ENCODE data around the gene IL1R2. TPM values are rescaled to one million over a fixed set of nuclear protein-coding genes. Genes with fewer than 3 reads are reported as not detected.

Gene IL1R2
- total and polyA plus RNA-seq, 2 of the 13 experiments (the other 11 are each of a cell fraction or from before 2014, with no cell fraction given), result 3.6 to 7.3 TPM

DNA sequence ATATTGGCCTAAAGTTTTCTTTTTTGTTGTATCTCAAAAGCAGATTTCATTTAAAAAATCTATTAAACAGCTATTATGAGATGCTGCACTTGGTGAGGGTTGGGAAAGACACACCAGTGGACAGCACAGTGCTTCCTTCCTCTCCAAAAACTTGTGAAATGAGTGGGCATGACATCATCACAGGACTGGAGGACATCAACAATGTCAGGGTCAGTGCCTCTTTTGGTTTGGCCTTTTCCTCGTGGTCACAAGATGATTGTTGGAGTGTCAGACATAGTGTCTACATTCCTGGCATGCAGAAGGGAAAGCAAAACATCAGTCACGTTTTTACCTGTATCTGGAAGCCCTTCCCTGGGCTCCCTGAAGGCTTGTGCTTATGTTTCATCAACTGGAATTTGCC lies 49.6 kb downstream of the IL1R2 start (continued):
- TF ChIP-seq, protein P1, sequence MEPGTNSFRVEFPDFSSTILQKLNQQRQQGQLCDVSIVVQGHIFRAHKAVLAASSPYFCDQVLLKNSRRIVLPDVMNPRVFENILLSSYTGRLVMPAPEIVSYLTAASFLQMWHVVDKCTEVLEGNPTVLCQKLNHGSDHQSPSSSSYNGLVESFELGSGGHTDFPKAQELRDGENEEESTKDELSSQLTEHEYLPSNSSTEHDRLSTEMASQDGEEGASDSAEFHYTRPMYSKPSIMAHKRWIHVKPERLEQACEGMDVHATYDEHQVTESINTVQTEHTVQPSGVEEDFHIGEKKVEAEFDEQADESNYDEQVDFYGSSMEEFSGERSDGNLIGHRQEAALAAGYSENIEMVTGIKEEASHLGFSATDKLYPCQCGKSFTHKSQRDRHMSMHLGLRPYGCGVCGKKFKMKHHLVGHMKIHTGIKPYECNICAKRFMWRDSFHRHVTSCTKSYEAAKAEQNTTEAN (CRISPR knock-in tag; conservative IDR thresholded peaks at IDR 0.05), result no peak
- TF ChIP-seq LCORL (IDR thresholded peaks at IDR 0.05) (no peak), LCORL (CRISPR knock-in tag; IDR thresholded peaks at IDR 0.05) (0 out of 2 replicates have a peak, but pooled peaks have one; percentile 29), GATAD2A (CRISPR knock-in tag; IDR thresholded peaks at IDR 0.05) (peak; percentile 51; the same call in 1 of the 2 replicates)
- TF ChIP-seq, protein P2, sequence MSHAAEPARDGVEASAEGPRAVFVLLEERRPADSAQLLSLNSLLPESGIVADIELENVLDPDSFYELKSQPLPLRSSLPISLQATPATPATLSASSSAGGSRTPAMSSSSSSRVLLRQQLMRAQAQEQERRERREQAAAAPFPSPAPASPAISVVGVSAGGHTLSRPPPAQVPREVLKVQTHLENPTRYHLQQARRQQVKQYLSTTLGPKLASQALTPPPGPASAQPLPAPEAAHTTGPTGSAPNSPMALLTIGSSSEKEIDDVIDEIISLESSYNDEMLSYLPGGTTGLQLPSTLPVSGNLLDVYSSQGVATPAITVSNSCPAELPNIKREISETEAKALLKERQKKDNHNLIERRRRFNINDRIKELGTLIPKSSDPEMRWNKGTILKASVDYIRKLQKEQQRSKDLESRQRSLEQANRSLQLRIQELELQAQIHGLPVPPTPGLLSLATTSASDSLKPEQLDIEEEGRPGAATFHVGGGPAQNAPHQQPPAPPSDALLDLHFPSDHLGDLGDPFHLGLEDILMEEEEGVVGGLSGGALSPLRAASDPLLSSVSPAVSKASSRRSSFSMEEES (CRISPR knock-in tag; IDR thresholded peaks at IDR 0.05), result 0 out of 2 replicates have a peak, but pooled peaks have one; percentile 45

DNA sequence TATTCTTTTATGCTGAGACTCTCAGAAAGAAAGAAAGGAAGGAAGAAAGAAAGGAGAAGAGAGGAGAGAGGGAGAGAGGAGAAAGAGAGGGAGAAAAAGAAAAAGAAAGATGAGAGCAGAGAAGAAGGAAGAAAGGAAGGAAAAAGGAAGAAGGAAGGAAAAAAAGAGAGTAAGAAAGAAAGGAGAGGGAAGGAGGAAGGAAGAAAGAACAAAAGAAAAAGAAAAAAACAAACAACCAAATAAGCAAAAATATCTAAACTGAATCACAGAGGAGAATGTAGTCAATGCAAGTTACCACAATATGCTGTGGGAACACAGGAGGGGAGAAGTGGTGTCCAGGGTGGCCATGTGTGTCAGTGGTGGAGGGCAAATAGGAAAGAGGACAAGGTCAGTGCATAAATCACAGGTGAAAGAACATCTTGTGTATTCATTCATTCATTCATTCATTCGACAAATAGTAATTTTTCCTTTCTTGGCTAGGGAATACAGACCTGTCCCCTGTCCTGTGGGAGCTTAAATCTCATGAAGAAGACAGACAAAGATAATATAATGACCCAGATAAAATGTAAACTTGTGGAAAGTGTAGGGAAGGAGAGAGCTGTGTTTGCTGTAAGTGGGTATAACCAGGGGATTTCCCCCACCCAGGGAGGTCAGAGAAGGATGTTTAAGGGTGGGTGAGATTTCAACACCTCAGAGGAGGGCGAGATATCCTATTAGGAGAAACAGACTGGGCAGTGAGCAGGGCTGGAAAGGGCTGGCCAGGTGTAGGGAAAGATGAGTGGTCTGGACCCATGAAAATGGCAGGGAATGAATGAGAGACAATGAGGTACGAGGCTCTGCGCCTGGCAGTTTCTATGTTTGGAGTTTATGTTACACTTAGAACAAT lies 50.7 kb downstream of the IL1R2 start:
- H3K9me3 ChIP-seq (ENCODE audit: low read length), result no peaks in the 10 kb centered on the region
- no peaks in the 10 kb centered on the region for H4K20me1 ChIP-seq (ENCODE audit: insufficient read depth, low read length)
- no peak overlapping the region for H3K9ac ChIP-seq (ENCODE audit: insufficient read depth, low read depth, low read length)
- H3K27ac ChIP-seq (ENCODE audit: extremely low read length, insufficient read depth, low read length), result no peak overlapping the region
- 95% methylated on average over 4 of the region's 4 CpGs for WGBS (ENCODE audit: low lambda C conversion rate)
- no peak overlapping the region for H3K4me2 ChIP-seq (ENCODE audit: low read depth, low read length)
- intact Hi-C loops (cut with micrococcal nuclease; ENCODE audit: unreplicated experiment), result no loop called here
- ChIA-PET CTCF (ENCODE audit: low intra/inter-chr PET ratio, low total read pairs) (no interaction called here), POLR2A (no interaction called here)
- peaks cover 77% of the 10 kb centered on the region for H3K4me1 ChIP-seq (ENCODE audit: insufficient read depth, low read length)
- TF ChIP-seq ZNF34 (CRISPR knock-in tag; IDR thresholded peaks at IDR 0.05; ENCODE audit: borderline replicate concordance), result no peak
- no peak for TF ChIP-seq ZNF33B (CRISPR knock-in tag; IDR thresholded peaks at IDR 0.05)
- TF ChIP-seq NONO (IDR thresholded peaks at IDR 0.05), result peak; percentile 46; the same call in 1 of the 2 replicates
- TF ChIP-seq NONO (CRISPR knock-in tag; conservative IDR thresholded peaks at IDR 0.05), result no peak
- TF ChIP-seq ARNT (IDR thresholded peaks at IDR 0.05), result peak; percentile 29; the same call in 1 of the 2 replicates
- TF ChIP-seq, protein P3, sequence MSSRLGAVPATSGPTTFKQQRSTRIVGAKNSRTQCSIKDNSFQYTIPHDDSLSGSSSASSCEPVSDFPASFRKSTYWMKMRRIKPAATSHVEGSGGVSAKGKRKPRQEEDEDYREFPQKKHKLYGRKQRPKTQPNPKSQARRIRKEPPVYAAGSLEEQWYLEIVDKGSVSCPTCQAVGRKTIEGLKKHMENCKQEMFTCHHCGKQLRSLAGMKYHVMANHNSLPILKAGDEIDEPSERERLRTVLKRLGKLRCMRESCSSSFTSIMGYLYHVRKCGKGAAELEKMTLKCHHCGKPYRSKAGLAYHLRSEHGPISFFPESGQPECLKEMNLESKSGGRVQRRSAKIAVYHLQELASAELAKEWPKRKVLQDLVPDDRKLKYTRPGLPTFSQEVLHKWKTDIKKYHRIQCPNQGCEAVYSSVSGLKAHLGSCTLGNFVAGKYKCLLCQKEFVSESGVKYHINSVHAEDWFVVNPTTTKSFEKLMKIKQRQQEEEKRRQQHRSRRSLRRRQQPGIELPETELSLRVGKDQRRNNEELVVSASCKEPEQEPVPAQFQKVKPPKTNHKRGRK (CRISPR knock-in tag; IDR thresholded peaks at IDR 0.05), result peak; percentile 95
- TF ChIP-seq, protein P4, sequence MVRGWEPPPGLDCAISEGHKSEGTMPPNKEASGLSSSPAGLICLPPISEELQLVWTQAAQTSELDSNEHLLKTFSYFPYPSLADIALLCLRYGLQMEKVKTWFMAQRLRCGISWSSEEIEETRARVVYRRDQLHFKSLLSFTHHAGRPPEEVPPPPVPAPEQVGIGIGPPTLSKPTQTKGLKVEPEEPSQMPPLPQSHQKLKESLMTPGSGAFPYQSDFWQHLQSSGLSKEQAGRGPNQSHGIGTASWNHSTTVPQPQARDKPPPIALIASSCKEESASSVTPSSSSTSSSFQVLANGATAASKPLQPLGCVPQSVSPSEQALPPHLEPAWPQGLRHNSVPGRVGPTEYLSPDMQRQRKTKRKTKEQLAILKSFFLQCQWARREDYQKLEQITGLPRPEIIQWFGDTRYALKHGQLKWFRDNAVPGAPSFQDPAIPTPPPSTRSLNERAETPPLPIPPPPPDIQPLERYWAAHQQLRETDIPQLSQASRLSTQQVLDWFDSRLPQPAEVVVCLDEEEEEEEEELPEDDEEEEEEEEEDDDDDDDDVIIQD (CRISPR knock-in tag; IDR thresholded peaks at IDR 0.05; ENCODE audit: low read depth), result no peak
- TF ChIP-seq FOXP1 (IDR thresholded peaks at IDR 0.05), result 0 out of 2 replicates have a peak, but pooled peaks have one; percentile 12
- TF ChIP-seq FOXP1 (CRISPR knock-in tag; IDR thresholded peaks at IDR 0.05), result no peak
- BruUV-seq (replicated peaks), result no TSS peak
- in situ Hi-C loops (cut with HindIII; ENCODE audit: extremely low pct_ligation_motif_present, low pct_unique_long_range_greater_than_20kb), result no loop called here
- no peak for FAIRE-seq
- ATAC-seq, result no peak
- no peaks in the 10 kb centered on the region for H3K36me3 ChIP-seq (replicated peaks in 1 of 2; ENCODE audit: control insufficient read depth in 1 of 2, insufficient read depth in 2 of 2, low read length in 2 of 2)
- H3K27me3 ChIP-seq (ENCODE audit: control insufficient read depth in 1 of 2, insufficient read depth in 2 of 2, low read length in 2 of 2), result no peaks in the 10 kb centered on the region
- H2AFZ ChIP-seq (ENCODE audit: low read length), result no peak overlapping the region
- H3K4me3 ChIP-seq (replicated peaks in 1 of 3; ENCODE audit: insufficient read depth in 1 of 3, low read depth in 2 of 3, low read length in 3 of 3), result no peak overlapping the region
- DNase-seq (ENCODE audit: low spot score), result no peak
- H3K79me2 ChIP-seq (ENCODE audit: insufficient read depth, low read length), result no peaks in the 10 kb centered on the region
